Sigmoid colon (tissue), 3 donors: ENCODE measurements around the gene CCDC116.

Experiments used
- POLR2A ChIP-seq, 2 donors: fragments of 450-650 bp; IDR thresholded peaks; one replicate each; pipeline ENCODE4 v1.6.1; 2016; ENCODE audit warnings: antibody characterized with exemption in 2 of 2, mild to moderate bottlenecking in 2 of 2, moderate library complexity in 2 of 2
- TF ChIP-seq, protein P1 (sequence below), 4 experiments: fragments of 450-650 bp in 3 of 4; fragments of 200-600 bp in 1 of 4; IDR thresholded peaks; one replicate each; pipeline ENCODE4 v1.5.1; 2016 to 2019; ENCODE audit warnings: antibody characterized with exemption in 4 of 4, mild to moderate bottlenecking in 3 of 4, moderate library complexity in 2 of 4

DNA sequence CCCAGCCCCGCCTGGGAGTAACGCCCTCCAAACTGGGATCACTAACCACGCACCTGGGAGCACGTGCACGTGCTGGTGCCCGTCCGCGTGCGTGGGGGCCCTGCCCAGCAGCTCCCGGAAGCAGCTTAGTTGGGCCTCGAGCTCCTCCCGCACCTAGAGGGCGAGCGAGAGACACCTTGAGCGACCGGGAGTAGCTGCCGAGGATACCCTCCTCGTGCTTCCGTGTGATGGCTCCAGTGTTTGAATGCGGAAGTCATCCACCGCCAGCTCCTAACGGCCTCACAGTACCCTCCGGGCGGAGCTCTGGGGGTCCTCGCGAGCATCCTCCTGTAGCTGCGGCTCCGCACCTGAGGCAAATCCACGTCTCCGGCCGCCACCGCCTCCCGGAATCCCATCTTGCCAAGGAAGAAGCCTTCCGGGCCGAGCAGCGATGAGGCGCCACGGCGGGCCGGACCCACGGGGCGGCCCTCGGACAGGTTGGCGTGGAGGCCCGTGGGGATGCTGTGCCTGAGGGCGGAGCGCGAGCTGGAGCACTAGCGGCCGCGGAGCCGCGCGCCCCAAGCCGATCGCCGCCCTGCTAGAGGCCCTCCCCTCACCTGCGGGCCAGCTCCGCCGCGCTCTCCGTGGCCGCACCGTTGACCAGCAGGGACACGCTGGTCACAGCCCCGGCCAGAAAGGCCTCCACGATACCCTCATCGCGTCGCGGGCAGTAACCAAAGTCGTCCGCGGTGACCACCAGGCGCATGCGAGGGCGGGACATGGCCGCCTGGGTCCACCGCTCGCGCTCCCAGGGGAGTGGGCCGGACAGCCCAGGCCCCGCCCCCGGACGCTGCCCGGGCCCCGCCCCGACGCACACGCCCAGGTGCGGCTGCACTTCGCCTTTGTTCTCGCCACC is 3.1 kb upstream of the CCDC116 start, which contains the start of gene YDJC:
- TF ChIP-seq, protein P1, sequence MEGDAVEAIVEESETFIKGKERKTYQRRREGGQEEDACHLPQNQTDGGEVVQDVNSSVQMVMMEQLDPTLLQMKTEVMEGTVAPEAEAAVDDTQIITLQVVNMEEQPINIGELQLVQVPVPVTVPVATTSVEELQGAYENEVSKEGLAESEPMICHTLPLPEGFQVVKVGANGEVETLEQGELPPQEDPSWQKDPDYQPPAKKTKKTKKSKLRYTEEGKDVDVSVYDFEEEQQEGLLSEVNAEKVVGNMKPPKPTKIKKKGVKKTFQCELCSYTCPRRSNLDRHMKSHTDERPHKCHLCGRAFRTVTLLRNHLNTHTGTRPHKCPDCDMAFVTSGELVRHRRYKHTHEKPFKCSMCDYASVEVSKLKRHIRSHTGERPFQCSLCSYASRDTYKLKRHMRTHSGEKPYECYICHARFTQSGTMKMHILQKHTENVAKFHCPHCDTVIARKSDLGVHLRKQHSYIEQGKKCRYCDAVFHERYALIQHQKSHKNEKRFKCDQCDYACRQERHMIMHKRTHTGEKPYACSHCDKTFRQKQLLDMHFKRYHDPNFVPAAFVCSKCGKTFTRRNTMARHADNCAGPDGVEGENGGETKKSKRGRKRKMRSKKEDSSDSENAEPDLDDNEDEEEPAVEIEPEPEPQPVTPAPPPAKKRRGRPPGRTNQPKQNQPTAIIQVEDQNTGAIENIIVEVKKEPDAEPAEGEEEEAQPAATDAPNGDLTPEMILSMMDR (IDR thresholded peaks at IDR 0.05), result peak in 3 of 4 experiments; percentile 13 to 95 (median 68)
- TF ChIP-seq POLR2A (IDR thresholded peaks at IDR 0.05), result peak in 1 of 2 donors; percentile 14
